Measurements from ENCODE around the gene SLC7A1. TPM values are rescaled to one million over a fixed set of nuclear protein-coding genes. Genes with fewer than 3 reads are reported as not detected.

SLC7A1 gene
- total RNA-seq, 2 donors from 2014 or later, result 8.6 to 19.5 TPM

DNA sequence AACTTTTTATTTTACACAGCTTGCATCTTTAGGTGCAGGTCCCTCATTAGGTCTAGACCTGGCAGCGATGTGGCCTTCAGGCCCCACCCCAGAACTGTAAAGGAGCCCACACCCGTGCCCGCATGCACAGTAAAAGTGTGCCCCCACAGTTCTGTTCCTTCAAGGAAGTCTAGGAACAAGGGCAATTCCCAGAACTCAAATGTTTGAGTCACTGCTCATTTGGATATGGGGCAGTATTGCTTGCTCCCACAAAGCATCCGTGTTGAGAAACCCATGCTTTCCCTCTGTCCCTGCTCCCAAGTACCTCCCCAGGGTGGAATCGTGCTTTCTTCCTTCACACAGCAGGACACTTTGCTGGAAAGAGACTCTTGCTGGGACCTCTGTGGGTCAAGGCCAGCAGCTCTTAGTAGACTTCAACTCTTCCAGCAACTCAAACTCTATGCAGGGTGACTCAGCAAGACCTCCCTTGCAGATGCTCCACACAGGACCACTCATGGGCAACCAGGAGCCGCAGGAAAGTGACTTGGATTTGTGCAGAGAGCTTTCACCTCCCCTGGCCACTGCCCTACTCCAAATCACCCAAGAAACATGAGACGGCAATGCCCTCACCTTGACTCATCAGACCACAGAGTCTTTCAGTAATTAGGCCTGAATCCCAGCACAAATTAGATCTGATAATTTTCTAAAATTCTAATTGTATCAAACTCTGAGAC, 12.3 kb downstream of the SLC7A1 start:
- H3K4me3 ChIP-seq, result no peak overlapping the region
- DNase-seq (ENCODE audit: low spot score), result no peak
- H3K27ac ChIP-seq, result no peak overlapping the region
- no peaks in the 10 kb centered on the region for H3K36me3 ChIP-seq
- peaks cover 0 to 23% of the 10 kb centered on the region in 2 donors for H3K4me1 ChIP-seq
- no peaks in the 10 kb centered on the region for H3K9me3 ChIP-seq
- no peaks in the 10 kb centered on the region for H3K27me3 ChIP-seq
- TF ChIP-seq, protein P1, sequence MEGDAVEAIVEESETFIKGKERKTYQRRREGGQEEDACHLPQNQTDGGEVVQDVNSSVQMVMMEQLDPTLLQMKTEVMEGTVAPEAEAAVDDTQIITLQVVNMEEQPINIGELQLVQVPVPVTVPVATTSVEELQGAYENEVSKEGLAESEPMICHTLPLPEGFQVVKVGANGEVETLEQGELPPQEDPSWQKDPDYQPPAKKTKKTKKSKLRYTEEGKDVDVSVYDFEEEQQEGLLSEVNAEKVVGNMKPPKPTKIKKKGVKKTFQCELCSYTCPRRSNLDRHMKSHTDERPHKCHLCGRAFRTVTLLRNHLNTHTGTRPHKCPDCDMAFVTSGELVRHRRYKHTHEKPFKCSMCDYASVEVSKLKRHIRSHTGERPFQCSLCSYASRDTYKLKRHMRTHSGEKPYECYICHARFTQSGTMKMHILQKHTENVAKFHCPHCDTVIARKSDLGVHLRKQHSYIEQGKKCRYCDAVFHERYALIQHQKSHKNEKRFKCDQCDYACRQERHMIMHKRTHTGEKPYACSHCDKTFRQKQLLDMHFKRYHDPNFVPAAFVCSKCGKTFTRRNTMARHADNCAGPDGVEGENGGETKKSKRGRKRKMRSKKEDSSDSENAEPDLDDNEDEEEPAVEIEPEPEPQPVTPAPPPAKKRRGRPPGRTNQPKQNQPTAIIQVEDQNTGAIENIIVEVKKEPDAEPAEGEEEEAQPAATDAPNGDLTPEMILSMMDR (IDR thresholded peaks at IDR 0.05), result no peak

DNA sequence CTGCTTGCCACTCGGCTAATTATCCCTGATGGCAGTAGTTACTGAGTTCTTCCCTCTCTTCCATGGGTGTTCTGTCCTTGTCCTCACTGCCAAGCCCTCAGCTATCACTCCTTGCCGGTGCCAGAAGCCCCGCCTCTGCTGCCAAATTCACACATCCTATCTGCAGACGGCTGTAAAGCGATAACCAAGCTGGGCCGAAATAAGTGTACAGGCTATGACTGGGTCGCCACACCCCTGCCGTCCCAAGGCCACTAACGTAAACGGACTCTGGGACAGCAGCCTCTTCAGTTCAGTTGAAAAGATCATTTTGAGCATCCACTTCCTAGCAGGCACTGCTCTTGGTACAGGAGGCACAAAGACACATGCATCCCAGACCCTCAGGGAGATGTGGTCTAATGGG, 13.3 kb downstream of the SLC7A1 start:
- Histone ChIP-seq H3K4me3 (no peak overlapping the region), H3K4me1 (peaks cover 0 to 34% of the 10 kb centered on the region in 2 donors), H3K27me3 (no peaks in the 10 kb centered on the region), H3K27ac (no peak overlapping the region), H3K36me3 (no peaks in the 10 kb centered on the region), H3K9me3 (no peaks in the 10 kb centered on the region)
- TF ChIP-seq, protein P1 (IDR thresholded peaks at IDR 0.05), result no peak
- DNase-seq (ENCODE audit: low spot score), result no peak

DNA sequence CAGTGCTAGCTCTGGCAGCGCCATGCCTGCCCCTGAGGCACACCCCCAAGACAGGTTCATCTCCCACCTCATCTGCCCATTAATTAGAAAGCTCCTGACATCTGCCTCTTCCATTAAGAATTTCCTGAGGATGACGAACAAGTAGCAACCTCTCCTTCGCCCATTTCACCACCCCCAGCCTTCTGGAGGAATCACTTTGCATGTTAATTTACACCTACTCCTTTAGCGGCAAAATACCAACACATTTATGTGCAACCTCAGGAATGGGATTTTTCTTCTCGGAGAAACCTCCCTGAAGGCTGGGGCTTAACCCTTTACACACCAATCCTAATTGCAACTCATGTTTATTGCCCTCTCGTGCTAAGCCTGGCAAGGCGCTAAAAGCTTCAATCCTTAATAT, 13.8 kb downstream of the SLC7A1 start:
- Histone ChIP-seq H3K9me3 (no peaks in the 10 kb centered on the region), H3K4me1 (peaks cover 0 to 39% of the 10 kb centered on the region in 2 donors)
- TF ChIP-seq, protein P1 (IDR thresholded peaks at IDR 0.05), result no peak

DNA sequence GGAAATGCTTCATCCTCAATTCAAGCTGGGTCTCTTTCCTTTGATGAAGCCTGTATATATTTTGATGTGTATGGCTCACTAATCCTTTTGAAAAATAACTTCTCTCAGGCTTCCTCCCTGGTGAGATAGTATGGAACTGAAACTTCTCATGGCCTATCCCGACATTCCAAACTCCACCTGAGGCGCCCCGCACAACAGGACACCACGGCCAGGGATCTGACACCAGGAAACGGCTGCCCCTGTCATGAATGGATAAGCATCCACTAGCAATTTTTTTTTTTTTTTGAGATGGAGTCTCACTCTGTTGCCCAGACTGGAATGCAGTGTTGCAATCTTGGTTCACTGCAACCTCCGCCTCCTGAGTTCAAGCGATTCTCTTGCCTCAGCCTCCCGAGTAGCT, 16.4 kb downstream of the SLC7A1 start:
- H3K4me1 ChIP-seq, result peaks cover 0 to 42% of the 10 kb centered on the region in 2 donors

More for the DNA sequence above, 13.8 kb downstream of the SLC7A1 start:
- no peak for DNase-seq (ENCODE audit: low spot score)
- Histone ChIP-seq H3K36me3 (no peaks in the 10 kb centered on the region), H3K27me3 (no peaks in the 10 kb centered on the region), H3K4me3 (no peak overlapping the region), H3K27ac (no peak overlapping the region)

DNA sequence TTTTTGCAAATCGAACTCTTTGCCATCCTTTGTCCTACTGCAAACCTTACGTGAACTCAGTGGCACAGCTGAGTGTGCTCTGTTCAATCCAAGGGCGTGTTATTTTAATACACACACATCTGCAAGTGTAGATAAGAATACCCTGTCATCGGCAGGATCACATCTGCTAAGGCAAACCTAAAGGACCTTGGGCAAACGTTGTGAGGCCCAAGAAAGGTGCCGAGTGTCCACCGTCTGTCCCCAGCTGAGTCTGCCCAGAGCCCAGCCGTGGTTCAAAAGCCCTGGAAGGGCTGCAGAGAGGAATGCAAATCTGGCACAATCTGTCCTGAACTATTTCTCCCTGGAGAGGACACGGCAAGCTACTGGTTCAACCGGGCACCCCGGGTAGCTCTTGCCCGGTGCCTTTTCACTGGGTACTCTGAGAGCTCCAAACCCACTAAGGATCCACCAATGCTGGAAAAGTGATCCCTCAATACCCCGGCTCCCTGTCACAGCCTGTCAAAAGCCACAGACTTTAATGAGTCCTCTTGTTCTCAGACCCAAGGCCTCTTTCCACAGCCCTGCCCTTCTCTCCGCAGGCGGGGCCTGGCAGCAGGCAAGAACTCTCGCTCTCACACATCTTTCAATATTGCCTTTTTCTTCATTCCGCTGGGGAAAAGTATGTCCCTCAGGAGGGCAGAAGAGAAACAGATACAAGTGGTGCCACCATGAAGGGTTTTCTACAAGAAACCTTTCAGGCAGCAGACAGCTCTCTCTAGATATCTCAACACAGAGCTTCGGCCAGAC, 17.0 kb downstream of the SLC7A1 start:
- H3K27me3 ChIP-seq, result no peaks in the 10 kb centered on the region
- H3K4me1 ChIP-seq, result peaks cover 0 to 45% of the 10 kb centered on the region in 2 donors
- no peak overlapping the region for H3K27ac ChIP-seq
- TF ChIP-seq, protein P1 (IDR thresholded peaks at IDR 0.05), result no peak
- H3K9me3 ChIP-seq, result no peaks in the 10 kb centered on the region
- H3K4me3 ChIP-seq, result no peak overlapping the region
- DNase-seq (ENCODE audit: low spot score), result no peak
- no peaks in the 10 kb centered on the region for H3K36me3 ChIP-seq

More for the DNA sequence above, 16.4 kb downstream of the SLC7A1 start:
- no peaks in the 10 kb centered on the region for H3K27me3 ChIP-seq
- TF ChIP-seq, protein P1 (IDR thresholded peaks at IDR 0.05), result no peak
- H3K36me3 ChIP-seq, result no peaks in the 10 kb centered on the region
- H3K9me3 ChIP-seq, result no peaks in the 10 kb centered on the region
- DNase-seq (ENCODE audit: low spot score), result no peak
- H3K4me3 ChIP-seq, result no peak overlapping the region
- H3K27ac ChIP-seq, result no peak overlapping the region
